IPS-20b (cell line): Measurements from ENCODE around the gene PXT1.

ENCODE experiments used
- H3K27ac ChIP-seq: one replicate; pipeline ENCODE4 v1.5.1; 2013; ENCODE audit warnings: low read length
- H3K27me3 ChIP-seq: 2 replicates; pipeline ENCODE4 v1.6.1; 2013; ENCODE audit warnings: mild to moderate bottlenecking, low read length, inconsistent platforms; ENCODE audit not compliant: insufficient read depth
- H3K36me3 ChIP-seq: 2 replicates; pipeline ENCODE4 v1.6.1; 2013; ENCODE audit warnings: low read depth, mild to moderate bottlenecking, inconsistent platforms, low read length, moderate library complexity; ENCODE audit not compliant: insufficient read depth
- H3K4me1 ChIP-seq: 2 replicates; pipeline ENCODE4 v1.6.1; 2013; ENCODE audit warnings: mild to moderate bottlenecking, control low read depth, inconsistent platforms, low read length, moderate library complexity; ENCODE audit not compliant: insufficient read depth
- H3K4me3 ChIP-seq: 2 replicates; pipeline ENCODE4 v1.5.1; 2013; ENCODE audit warnings: mild to moderate bottlenecking, low read length, inconsistent platforms
- H3K9ac ChIP-seq: 2 replicates; pipeline ENCODE4 v1.6.1; 2013; ENCODE audit warnings: low read depth, mild to moderate bottlenecking, inconsistent platforms, low read length, moderate library complexity
- H3K9me3 ChIP-seq: 2 replicates; pipeline ENCODE4 v1.6.1; 2013; ENCODE audit warnings: mild to moderate bottlenecking, low read depth, low read length, inconsistent platforms; ENCODE audit not compliant: insufficient read depth

Gene PXT1

DNA sequence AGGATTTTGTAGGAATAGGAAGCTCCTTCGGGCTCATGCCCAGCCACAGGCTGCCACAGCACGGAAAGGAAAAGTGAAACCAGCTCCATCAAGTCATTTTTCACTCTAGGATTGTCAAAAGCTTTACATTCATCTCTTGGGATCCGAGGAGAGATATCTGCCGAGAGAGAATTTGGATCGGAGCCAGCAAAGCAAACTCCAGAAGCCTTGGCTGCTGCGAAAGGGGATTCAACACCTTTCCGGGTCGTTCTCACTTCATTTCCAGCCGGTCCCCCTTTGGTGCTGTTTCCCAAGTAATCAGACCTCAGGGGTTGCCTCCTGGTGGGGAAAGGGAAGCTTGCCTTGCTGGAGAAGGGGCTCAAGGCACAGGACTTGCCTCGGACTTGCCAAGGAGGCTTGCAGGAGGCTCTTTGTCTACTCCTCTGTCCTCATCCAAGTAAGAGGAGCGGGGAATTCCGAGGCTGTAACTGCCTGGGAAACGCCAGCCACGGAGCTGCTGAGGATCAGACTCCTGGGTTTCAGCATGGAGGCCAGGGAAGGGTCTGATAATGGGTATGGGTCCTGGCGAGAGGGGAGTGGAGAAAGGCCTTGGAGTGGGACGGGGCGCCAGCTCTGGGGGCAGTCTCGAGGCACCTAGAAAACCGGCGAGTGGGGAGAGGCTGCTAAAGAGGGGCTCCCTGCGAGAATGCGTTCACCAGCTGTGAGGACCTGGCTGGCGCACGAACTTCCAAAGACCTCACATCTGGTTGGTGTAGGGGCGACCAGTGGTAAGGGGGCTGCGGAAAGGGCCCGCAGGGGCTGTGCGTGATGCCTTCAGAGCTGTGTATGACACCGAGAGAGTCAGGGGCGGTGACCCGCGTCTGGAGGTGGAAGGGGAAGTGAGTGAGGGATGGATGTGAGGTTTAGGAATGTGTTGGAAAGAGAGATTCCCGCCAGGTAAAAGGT lies 55.9 kb downstream of the PXT1 start:
- H3K27ac ChIP-seq: no peak overlapping the region
- peak overlapping the region; percentile 74; the same call in 1 of the 2 replicates for H3K9ac ChIP-seq
- peak overlapping the region; percentile 75 for H3K4me3 ChIP-seq
- H3K4me1 ChIP-seq: no peaks in the 10 kb centered on the region; the same call in 1 of the 2 replicates
- no peaks in the 10 kb centered on the region for H3K9me3 ChIP-seq
- H3K36me3 ChIP-seq: no peaks in the 10 kb centered on the region
- peaks cover 63% of the 10 kb centered on the region for H3K27me3 ChIP-seq

GRCh38 chr6:36384095-36384494 lies 58.6 kb downstream of the PXT1 start:
- Histone ChIP-seq H3K9ac (no peak overlapping the region), H3K36me3 (no peaks in the 10 kb centered on the region), H3K4me1 (no peaks in the 10 kb centered on the region; the same call in 1 of the 2 replicates), H3K9me3 (no peaks in the 10 kb centered on the region), H3K27me3 (peaks cover 46% of the 10 kb centered on the region), H3K27ac (no peak overlapping the region), H3K4me3 (no peak overlapping the region)

DNA sequence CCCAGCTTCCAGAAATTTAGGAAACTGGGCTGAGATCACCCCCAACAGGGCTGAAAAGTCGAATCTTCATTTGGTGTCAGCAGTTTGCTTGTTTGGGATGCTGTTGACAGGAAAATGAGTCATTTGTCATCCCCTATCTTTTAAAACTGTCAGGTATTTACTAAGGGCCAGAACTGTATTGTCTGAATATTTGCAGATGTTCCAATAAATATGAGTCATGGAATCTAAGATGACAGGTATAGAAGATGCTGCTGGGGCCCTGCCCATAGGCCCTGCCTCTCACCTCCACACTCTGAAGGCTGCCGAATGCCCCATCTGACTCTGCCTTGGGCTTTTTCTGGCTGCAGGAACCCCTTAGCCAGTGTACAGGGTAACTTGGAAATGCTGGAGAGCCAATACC lies 59.0 kb downstream of the PXT1 start:
- Histone ChIP-seq H3K36me3 (no peaks in the 10 kb centered on the region), H3K4me1 (no peaks in the 10 kb centered on the region; the same call in 1 of the 2 replicates), H3K9ac (no peak overlapping the region), H3K27me3 (peaks cover 41% of the 10 kb centered on the region), H3K9me3 (no peaks in the 10 kb centered on the region), H3K4me3 (no peak overlapping the region), H3K27ac (no peak overlapping the region)

DNA sequence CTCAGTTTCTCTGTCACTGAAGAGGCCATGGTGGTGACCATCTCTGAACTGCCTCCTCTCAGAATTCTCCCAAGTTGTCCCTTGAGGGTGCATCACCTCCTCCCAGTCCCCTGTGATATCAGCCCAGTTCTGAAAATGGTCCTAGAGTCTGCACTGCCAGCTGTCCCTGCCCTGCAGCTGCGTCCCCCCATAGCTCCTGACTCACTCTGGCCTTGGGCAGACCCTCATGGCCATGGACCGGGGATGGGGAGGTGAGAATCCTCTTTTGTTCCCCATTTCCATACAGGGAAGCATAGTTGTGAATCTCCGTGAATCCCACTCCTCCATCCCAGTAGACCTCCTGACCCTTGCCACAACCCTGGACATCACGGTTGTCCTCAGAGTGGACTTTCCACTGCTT lies 59.7 kb downstream of the PXT1 start:
- no peak overlapping the region for H3K4me3 ChIP-seq
- no peaks in the 10 kb centered on the region; the same call in 1 of the 2 replicates for H3K4me1 ChIP-seq
- H3K27me3 ChIP-seq: peaks cover 34% of the 10 kb centered on the region

GRCh38 chr6:36381502-36382389 lies 60.9 kb downstream of the PXT1 start:
- Histone ChIP-seq H3K9ac (no peak overlapping the region), H3K4me1 (peaks cover 8% of the 10 kb centered on the region; the same call in 1 of the 2 replicates), H3K9me3 (no peaks in the 10 kb centered on the region), H3K4me3 (no peak overlapping the region), H3K36me3 (no peaks in the 10 kb centered on the region), H3K27me3 (peaks cover 22% of the 10 kb centered on the region), H3K27ac (no peak overlapping the region)

More for the DNA sequence above, 59.7 kb downstream of the PXT1 start:
- Histone ChIP-seq H3K27ac (no peak overlapping the region), H3K36me3 (no peaks in the 10 kb centered on the region), H3K9me3 (no peaks in the 10 kb centered on the region), H3K9ac (no peak overlapping the region)

DNA sequence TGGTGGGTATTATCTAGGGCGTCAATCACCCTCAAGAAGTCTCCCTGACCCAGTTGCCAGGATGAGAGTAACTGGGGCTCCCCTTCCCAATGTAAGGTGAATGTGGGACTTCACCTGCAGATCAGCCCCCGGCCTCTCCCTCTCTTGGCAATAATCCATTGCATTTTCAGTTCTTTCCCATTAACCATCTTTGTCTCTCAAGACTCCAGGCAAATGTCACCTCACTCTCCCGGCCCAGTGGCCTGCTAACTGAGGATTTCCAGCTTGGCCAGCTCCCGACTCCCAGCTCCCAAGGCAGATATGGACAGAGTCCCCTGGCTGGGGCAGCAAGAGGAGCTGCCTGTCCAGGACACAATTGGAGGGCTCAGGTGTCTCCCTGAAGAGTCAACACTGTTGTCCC lies 62.5 kb downstream of the PXT1 start:
- Histone ChIP-seq H3K9ac (no peak overlapping the region), H3K27me3 (peaks cover 6% of the 10 kb centered on the region), H3K36me3 (no peaks in the 10 kb centered on the region), H3K9me3 (no peaks in the 10 kb centered on the region), H3K4me1 (peaks cover 9% of the 10 kb centered on the region; the same call in 1 of the 2 replicates), H3K27ac (no peak overlapping the region), H3K4me3 (no peak overlapping the region)

GRCh38 chr6:36378936-36379335 lies 63.7 kb downstream of the PXT1 start:
- peaks cover 1% of the 10 kb centered on the region; the same call in 1 of the 2 replicates for H3K27me3 ChIP-seq
- no peaks in the 10 kb centered on the region for H3K36me3 ChIP-seq
- peaks cover 9% of the 10 kb centered on the region; the same call in 1 of the 2 replicates for H3K4me1 ChIP-seq
- H3K9me3 ChIP-seq: no peaks in the 10 kb centered on the region
- H3K9ac ChIP-seq: no peak overlapping the region
- no peak overlapping the region for H3K27ac ChIP-seq
- no peak overlapping the region for H3K4me3 ChIP-seq

DNA sequence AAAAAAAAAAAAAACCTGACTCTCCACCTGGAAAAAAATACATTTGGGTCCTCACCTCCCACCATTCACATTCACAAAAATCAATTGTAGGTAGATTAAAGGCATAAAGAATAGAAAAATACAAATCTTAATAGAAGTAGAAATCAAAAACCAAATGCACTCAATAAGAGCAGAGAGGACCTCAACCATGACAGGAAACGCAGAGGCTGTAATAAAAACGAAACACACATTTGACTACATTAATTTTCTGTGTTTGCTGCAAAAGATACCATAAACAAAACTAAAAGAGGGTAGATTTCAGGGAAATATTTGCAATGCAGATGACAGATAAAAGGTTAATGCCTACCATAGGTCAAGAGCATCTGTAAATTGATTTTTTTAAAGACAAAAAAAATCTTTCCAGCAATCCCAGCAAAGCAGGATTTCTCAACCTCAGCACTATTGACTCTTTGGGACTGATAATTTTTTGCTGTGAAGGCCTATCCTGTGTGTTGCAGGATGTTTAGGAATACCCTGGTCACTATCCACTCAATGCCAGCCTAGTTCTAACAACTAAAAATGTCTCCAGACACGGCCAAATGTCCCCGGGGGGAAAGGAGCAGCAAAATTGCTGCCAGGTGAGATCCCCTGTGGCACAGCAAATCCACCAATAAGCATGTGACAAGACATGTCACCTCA lies 64.3 kb downstream of the PXT1 start:
- Histone ChIP-seq H3K4me1 (peaks cover 9% of the 10 kb centered on the region; the same call in 1 of the 2 replicates), H3K9me3 (no peaks in the 10 kb centered on the region)

DNA sequence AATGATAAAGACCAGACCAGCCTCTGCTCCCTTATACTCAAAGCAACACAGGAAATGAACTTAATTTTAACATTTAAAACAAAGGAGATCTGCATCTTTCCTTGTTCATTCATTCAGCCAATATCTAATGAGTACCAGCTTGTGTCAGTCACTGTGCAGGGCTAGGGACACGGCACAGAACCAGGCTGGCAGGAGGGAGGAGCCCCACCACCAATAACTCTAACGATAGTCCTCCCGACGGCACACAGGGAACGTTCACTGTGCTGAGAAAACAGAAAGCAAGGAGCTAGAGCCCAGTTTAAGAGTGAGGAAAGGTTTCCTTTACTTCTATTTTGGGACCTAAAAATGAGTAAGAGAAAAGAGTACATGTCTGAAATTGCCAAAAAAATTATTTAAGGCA lies 65.1 kb downstream of the PXT1 start:
- peaks cover 9% of the 10 kb centered on the region; the same call in 1 of the 2 replicates for H3K4me1 ChIP-seq
- H3K4me3 ChIP-seq: no peak overlapping the region

More for the DNA sequence above, 64.3 kb downstream of the PXT1 start:
- no peaks in the 10 kb centered on the region for H3K36me3 ChIP-seq
- H3K9ac ChIP-seq: no peak overlapping the region
- no peak overlapping the region for H3K27ac ChIP-seq
- no peaks in the 10 kb centered on the region for H3K27me3 ChIP-seq
- H3K4me3 ChIP-seq: no peak overlapping the region

DNA sequence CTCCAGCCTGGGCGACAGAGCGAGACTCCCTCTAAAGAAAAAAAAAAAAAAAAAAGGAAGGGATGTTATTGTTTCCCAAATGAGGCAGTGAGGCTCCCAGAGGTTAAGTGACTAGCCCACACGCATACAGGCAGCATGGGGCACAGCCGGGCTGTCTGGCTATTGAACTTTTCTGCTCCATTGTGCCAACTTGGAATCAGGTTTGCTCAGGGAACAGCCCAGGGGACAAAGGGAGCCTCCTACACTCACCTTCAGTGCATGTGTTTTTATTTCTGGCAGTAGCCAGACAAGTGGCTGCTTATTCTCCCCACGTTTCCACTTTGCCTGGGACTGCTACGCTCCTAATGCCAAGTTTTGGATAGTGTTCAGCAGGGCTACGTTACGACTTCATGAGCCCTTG lies 65.9 kb downstream of the PXT1 start:
- peaks cover 9% of the 10 kb centered on the region; the same call in 1 of the 2 replicates for H3K4me1 ChIP-seq
- H3K27ac ChIP-seq: no peak overlapping the region
- H3K9me3 ChIP-seq: no peaks in the 10 kb centered on the region
- H3K9ac ChIP-seq: no peak overlapping the region
- no peaks in the 10 kb centered on the region for H3K36me3 ChIP-seq
- H3K27me3 ChIP-seq: no peaks in the 10 kb centered on the region
- no peak overlapping the region for H3K4me3 ChIP-seq

More for the DNA sequence above, 65.1 kb downstream of the PXT1 start:
- Histone ChIP-seq H3K27me3 (no peaks in the 10 kb centered on the region), H3K9me3 (no peaks in the 10 kb centered on the region), H3K36me3 (no peaks in the 10 kb centered on the region), H3K27ac (no peak overlapping the region), H3K9ac (no peak overlapping the region)

DNA sequence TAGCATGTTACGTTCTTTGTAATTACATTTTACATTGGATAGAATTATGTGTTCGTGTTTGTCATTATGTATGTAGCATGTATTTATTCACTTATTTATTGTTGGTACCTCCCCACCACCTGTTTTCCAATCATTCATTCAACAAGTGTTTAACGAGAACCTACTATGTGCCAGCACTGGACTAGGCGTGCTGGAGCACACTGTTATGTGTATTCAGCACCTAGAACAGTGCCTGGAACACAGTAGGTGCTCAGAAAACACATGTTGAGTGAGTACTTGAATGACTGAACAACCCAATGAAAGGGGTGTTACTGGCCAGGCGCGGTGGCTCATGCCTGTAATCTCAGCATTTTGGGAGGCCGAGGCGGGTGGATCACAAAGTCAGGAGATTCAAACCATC lies 66.5 kb downstream of the PXT1 start:
- H3K27ac ChIP-seq: no peak overlapping the region
- H3K4me1 ChIP-seq: peaks cover 9% of the 10 kb centered on the region; the same call in 1 of the 2 replicates
- H3K9ac ChIP-seq: no peak overlapping the region
- no peaks in the 10 kb centered on the region for H3K27me3 ChIP-seq
- no peak overlapping the region for H3K4me3 ChIP-seq
- no peaks in the 10 kb centered on the region for H3K9me3 ChIP-seq
- no peaks in the 10 kb centered on the region for H3K36me3 ChIP-seq
